ENCODE results near the gene NME8.

DNA sequence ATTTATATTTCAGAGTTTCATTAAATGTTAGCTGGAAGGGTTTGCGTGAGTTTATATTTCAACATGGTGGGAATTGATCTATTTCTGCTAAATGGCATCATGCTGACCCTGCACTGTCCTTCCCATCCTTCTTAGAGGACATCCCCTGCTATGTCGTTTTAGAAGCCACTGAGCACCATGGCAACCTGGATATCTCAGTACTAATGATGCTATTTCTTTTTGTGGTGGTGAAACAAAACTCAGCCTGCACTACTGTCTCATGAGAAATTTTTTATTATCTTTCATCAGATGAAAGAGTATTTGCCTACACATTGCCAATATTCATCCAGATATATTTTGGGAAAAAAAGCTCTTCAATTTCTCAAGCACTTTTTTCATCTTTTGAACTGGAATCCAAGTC lies 84.1 kb downstream of the NME8 start:
- TF ChIP-seq, protein P1, sequence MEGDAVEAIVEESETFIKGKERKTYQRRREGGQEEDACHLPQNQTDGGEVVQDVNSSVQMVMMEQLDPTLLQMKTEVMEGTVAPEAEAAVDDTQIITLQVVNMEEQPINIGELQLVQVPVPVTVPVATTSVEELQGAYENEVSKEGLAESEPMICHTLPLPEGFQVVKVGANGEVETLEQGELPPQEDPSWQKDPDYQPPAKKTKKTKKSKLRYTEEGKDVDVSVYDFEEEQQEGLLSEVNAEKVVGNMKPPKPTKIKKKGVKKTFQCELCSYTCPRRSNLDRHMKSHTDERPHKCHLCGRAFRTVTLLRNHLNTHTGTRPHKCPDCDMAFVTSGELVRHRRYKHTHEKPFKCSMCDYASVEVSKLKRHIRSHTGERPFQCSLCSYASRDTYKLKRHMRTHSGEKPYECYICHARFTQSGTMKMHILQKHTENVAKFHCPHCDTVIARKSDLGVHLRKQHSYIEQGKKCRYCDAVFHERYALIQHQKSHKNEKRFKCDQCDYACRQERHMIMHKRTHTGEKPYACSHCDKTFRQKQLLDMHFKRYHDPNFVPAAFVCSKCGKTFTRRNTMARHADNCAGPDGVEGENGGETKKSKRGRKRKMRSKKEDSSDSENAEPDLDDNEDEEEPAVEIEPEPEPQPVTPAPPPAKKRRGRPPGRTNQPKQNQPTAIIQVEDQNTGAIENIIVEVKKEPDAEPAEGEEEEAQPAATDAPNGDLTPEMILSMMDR (IDR thresholded peaks at IDR 0.05; ENCODE audit: borderline replicate concordance, extremely low read depth, low read length, poor library complexity, severe bottlenecking) = no peak
- no peak for TF ChIP-seq EZH2 (IDR thresholded peaks at IDR 0.05; ENCODE audit: borderline replicate concordance, low read depth, low read length, severe bottlenecking)
